ENCODE measurements around the gene BAIAP3. TPM values are rescaled to one million over a fixed set of nuclear protein-coding genes. Genes with fewer than 3 reads are reported as not detected.

Gene BAIAP3, protein sequence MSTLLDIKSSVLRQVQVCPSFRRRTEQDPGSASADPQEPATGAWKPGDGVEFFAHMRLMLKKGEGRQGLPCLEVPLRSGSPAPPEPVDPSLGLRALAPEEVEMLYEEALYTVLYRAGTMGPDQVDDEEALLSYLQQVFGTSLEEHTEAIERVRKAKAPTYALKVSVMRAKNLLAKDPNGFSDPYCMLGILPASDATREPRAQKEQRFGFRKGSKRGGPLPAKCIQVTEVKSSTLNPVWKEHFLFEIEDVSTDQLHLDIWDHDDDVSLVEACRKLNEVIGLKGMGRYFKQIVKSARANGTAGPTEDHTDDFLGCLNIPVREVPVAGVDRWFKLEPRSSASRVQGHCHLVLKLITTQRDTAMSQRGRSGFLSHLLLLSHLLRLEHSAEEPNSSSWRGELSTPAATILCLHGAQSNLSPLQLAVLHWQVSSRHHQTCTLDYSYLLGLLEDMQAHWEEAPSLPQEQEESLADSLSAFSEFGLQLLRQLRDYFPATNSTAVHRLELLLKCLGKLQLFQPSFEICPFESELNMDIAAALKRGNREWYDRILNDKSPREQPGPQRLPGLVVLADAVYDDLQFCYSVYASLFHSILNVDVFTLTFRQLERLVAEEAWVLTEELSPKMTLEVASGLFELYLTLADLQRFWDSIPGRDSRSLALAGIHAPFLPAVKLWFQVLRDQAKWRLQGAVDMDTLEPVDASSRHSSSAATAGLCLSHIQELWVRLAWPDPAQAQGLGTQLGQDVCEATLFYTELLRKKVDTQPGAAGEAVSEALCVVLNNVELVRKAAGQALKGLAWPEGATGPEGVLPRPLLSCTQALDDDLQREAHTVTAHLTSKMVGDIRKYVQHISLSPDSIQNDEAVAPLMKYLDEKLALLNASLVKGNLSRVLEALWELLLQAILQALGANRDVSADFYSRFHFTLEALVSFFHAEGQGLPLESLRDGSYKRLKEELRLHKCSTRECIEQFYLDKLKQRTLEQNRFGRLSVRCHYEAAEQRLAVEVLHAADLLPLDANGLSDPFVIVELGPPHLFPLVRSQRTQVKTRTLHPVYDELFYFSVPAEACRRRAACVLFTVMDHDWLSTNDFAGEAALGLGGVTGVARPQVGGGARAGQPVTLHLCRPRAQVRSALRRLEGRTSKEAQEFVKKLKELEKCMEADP
- under 1 TPM; 0.11 to 0.28 (median 0.16) TPM for total RNA-seq (2021; fragmentation: NEBNext Ultra II Directional; extraction: Animal tissue kit (Norgen Biotek cat#: 25700))
- long read RNA-seq, partial matches to known transcripts, result 1 of 1 reads
- long read RNA-seq, other reads (novel, unspliced or antisense), result 0 of 1 reads

DNA sequence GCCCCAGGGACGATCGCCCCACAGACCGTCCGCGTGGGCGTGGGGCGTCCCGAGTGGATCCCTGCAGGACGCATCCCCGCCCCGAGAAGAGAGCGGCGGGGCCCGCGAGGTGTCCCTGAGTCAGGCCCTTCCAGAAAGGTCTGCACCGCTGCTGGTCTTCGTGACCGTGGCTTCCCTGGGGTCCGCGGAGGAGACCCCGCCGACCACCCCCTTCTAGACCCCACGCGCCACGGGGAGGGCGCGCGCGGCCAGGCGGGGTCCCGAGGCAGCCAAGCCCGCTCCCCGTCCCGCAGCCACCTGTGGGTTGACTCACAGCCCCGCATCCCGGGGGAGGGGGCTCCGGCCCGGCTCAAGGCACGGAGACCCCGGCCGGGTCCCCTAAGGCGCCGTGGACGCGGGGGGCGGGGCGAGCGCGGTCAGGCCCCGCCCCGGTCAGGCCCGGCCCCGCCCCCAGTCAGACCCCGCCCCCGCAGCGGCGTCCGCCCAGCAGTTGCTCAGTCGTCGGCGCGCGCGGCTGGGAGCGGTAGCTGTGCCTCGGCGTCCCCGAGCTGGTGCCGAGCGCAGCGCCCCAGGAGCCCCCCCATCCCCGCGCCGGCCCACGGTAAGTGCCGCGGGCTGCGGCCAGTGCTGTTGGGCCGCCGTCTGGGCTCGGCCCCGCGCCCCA is at the start of gene BAIAP3:
Gene BAIAP3, plus strand, starts transcription at position 497 of the 664 bp plus-strand sequence. CDS start 4,905 bp downstream, outside the sequence.
- Mint-ChIP-seq H3K4me3 (no peak within 1 kb of the TSS), H3K36me3 (ENCODE audit: low read depth) (no peaks in the 10 kb centered on the region), H3K27ac (no peak within 1 kb of the TSS)

DNA sequence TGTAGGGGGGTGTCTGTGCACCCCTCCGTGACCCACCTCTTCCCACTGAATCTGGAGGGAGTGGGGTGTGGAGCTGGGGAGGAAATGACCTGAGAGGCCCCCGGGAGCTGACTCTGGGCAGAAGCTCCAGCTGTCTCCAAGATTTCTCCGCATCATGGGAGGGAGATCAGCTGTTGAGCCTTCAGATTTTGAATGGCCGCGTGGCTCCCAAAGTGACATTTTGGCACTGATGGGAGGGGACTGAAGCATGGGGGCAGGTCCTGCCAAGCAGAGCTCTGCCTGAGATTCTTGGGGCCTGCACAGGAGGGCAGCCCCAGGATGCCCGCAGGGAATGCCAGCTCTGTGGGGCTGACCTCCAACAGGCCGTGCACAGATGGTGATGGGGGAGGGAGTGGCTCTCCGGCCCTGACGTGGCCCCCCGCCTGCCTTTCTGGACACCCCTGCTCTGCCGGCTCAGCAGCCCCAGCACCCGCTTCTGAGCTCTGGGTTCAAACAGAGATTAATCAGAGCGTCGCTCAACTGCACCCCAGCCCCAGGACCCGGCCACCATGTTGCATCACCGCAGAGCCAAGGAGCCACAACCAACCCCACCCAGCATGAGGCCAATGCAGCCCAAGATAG is 49.3 kb upstream of the BAIAP3 start:
- no peak for DNase-seq
- H3K9me3 Mint-ChIP-seq, result no peaks in the 10 kb centered on the region
- no peak overlapping the region for H3K27ac Mint-ChIP-seq
- peaks cover 31% of the 10 kb centered on the region for H3K27me3 Mint-ChIP-seq (ENCODE audit: insufficient read depth)
- H3K36me3 Mint-ChIP-seq (ENCODE audit: low read depth), result no peaks in the 10 kb centered on the region
- H3K4me3 Mint-ChIP-seq, result no peak overlapping the region
- TF ChIP-seq, protein P1, sequence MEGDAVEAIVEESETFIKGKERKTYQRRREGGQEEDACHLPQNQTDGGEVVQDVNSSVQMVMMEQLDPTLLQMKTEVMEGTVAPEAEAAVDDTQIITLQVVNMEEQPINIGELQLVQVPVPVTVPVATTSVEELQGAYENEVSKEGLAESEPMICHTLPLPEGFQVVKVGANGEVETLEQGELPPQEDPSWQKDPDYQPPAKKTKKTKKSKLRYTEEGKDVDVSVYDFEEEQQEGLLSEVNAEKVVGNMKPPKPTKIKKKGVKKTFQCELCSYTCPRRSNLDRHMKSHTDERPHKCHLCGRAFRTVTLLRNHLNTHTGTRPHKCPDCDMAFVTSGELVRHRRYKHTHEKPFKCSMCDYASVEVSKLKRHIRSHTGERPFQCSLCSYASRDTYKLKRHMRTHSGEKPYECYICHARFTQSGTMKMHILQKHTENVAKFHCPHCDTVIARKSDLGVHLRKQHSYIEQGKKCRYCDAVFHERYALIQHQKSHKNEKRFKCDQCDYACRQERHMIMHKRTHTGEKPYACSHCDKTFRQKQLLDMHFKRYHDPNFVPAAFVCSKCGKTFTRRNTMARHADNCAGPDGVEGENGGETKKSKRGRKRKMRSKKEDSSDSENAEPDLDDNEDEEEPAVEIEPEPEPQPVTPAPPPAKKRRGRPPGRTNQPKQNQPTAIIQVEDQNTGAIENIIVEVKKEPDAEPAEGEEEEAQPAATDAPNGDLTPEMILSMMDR (IDR thresholded peaks at IDR 0.05), result no peak
- H3K4me1 Mint-ChIP-seq (ENCODE audit: low read depth), result no peaks in the 10 kb centered on the region; the same call in 1 of the 2 replicates

More for the DNA sequence above, at the start of gene BAIAP3:
- TF ChIP-seq, protein P1 (IDR thresholded peaks at IDR 0.05), result no peak
- no peak for DNase-seq
- no peaks in the 10 kb centered on the region for H3K9me3 Mint-ChIP-seq
- peaks cover 17% of the 10 kb centered on the region for H3K27me3 Mint-ChIP-seq (ENCODE audit: insufficient read depth)
- H3K4me1 Mint-ChIP-seq (ENCODE audit: low read depth), result peaks cover 6% of the 10 kb centered on the region; the same call in 1 of the 2 replicates

DNA sequence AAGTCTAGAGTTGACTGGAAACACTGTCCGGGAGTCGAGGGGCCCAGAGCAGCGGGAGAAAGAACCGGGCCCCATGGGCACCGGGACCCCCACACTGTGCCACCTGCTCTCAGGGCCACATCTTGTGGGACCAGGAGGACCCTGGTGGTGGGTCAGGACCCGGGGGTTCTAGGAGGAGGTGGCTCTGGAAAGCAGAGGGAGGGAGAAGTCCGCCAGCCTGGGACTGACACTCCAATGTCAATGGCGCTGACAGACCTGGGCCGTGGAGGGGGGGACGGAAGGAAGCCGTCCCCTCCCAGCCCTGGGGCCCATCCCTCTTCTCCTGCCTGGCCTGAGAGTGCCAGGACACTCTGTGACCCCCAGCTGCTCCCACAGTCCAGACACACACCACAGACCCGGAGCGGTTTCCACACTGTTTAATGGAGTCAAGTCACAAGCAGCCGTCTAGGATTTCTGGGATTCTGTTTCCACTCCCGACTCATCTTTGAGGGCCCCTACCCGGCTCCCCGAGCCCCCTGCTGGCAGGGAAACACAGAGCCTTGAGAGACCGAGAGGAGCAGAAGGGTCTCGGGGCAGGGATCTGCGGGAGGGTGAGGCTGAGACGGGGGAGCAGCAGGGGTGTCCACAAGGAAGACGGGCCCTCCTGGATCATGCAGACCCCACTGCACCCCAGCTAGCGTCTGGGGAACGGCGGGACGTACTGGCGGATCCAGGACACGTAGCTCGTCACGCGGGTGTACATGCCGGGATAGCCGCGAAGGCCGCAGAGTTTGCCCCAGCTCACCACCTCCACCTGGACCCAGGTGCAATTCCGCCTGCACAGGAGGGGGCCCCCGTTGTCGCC is 47.6 kb upstream of the BAIAP3 start:
- Mint-ChIP-seq H3K27ac (no peak overlapping the region), H3K27me3 (ENCODE audit: insufficient read depth) (peaks cover 44% of the 10 kb centered on the region), H3K36me3 (ENCODE audit: low read depth) (no peaks in the 10 kb centered on the region)

DNA sequence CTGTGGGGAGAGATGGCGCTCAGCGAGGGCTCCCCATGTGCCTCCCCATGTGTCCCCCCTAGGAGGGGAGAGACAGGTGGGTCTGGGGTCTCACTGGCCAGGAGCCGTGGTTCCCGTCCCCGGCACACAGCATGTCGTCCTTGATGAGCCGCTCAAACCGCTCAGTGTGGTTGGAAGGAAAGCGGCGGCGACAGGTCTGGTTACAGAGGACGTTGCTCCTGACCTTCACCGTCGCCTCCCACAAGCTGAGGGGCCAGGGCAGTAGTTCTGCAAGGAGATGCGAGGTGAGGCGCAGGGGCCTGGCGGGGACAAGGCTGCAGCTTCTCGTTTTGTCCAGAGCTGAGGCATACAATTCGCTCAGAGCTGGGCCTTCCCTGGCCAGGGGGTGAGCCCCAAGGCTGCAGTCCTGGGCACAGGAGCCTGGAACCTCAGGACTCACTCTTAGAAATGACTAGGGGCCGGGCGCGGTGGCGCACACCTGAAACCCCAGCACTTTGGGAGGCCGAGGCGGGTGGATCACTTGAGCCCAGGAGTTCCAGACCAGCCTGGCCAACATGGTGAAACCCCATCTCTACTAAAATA is 46.8 kb upstream of the BAIAP3 start:
- Mint-ChIP-seq H3K36me3 (ENCODE audit: low read depth) (no peaks in the 10 kb centered on the region), H3K27ac (no peak overlapping the region), H3K4me1 (ENCODE audit: low read depth) (no peaks in the 10 kb centered on the region; the same call in 1 of the 2 replicates), H3K9me3 (no peaks in the 10 kb centered on the region), H3K4me3 (no peak overlapping the region), H3K27me3 (ENCODE audit: insufficient read depth) (peaks cover 52% of the 10 kb centered on the region)
- TF ChIP-seq, protein P1 (IDR thresholded peaks at IDR 0.05), result no peak
- no peak for DNase-seq

More for the DNA sequence above, 47.6 kb upstream of the BAIAP3 start:
- Mint-ChIP-seq H3K9me3 (no peaks in the 10 kb centered on the region), H3K4me1 (ENCODE audit: low read depth) (no peaks in the 10 kb centered on the region; the same call in 1 of the 2 replicates), H3K4me3 (no peak overlapping the region)
- no peak for DNase-seq
- TF ChIP-seq, protein P1 (IDR thresholded peaks at IDR 0.05), result peak; percentile 23; the same call in 1 of the 2 replicates

All from HFFc6 (cell line).